A549 treated with dexamethasone at 1 μM for 4 hours (cell line): ENCODE results near the gene TNS4. TPM values are rescaled to one million over a fixed set of nuclear protein-coding genes. Genes with fewer than 3 reads are reported as not detected.

ENCODE experiments used
- total RNA-seq: library from RNA; stranded (reverse); fragments of 200-300 nt; extraction: Qiagen RNA extraction; gene quantifications from 5 replicates; pipeline ENCODE4 v1.2.3, GENCODE V29; 2022

The TNS4 gene
- total RNA-seq, result 194 to 318 TPM (median 270 TPM) in 5 replicates

DNA sequence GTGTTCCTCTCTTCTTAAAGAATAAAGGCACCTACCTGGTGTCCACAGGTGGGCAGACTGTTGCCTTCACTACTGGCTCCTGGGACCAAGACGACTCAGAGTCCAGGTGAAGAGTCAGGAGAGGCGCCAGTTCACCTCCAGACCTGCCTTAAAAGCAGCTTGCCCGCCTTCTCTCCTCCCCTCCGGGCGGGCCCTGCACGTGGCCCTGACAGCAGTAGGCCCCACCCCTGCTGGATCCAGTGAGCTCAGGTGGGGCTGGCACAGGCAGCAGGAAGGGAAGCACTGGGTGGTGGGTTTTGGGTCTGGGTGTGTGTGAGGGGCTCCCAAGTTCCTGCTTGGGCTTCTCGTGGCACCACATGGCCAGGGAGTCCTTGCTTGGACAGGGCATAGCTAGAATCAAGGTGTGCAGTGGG, at the start of gene TNS4:
Gene TNS4 (minus strand): TSS at position 125 of the 413 bp plus-strand sequence. CDS start 5,198 bp downstream, outside the sequence.

GRCh38 chr17:40443196-40443987, 58.0 kb downstream of the TNS4 start, which contains the start of gene IGFBP4:
Gene IGFBP4 (plus strand): TSS chr17:40443450. CDS start chr17:40443736, 286 bp downstream.

Other genes starting within 250 kb of the TNS4 start
- gene CDC6, start 213.7 kb downstream of the TNS4 start, total RNA-seq, result 48.1 to 56.0 TPM (median 54.6 TPM) in 5 replicates
- 40.9 to 55.1 TPM (median 51.4 TPM) in 5 replicates for gene RARA, start 192.4 kb downstream of the TNS4 start, total RNA-seq
- gene GJD3, start 136.9 kb downstream of the TNS4 start, total RNA-seq, result 0.40 to 0.76 TPM (median 0.71 TPM) in 5 replicates
- 179 to 230 TPM (median 203 TPM) in 5 replicates for gene TOP2A, start 83.7 kb downstream of the TNS4 start, total RNA-seq
- 2,073 to 3,040 TPM (median 2,640 TPM) in 5 replicates for gene IGFBP4, start 58.2 kb downstream of the TNS4 start, total RNA-seq
- gene CCR7, start 63.8 kb upstream of the TNS4 start, total RNA-seq, result 0.44 to 1.0 TPM (median 0.97 TPM) in 5 replicates
- gene SMARCE1, start 146.2 kb upstream of the TNS4 start, total RNA-seq, result 103 to 120 TPM (median 112 TPM) in 5 replicates
- gene KRT222, start 163.6 kb upstream of the TNS4 start, total RNA-seq, result 0.25 to 0.51 TPM (median 0.38 TPM) in 5 replicates
- not detected in 5 replicates for gene KRT24, start 202.1 kb upstream of the TNS4 start, total RNA-seq